Suprapubic skin (tissue), 4 donors: ENCODE data around the gene RHBDF1. TPM values are rescaled to one million over a fixed set of nuclear protein-coding genes. Genes with fewer than 3 reads are reported as not detected.
"Not testable (repeated sequence)": the region's sequence is repeated elsewhere in the genome, so short reads cannot be mapped to it uniquely, and the experiment has no call there.

Source experiments
- DNase-seq, 2 donors: peaks; one replicate each; pipeline ENCODE4 v3.0.0-alpha.2; 2019; ENCODE audit warnings: low spot score in 2 of 2
- H3K27ac ChIP-seq: fragments of 200-600 bp; sonication (generic); one replicate; pipeline ENCODE4 v1.5.1; 2019
- H3K27me3 ChIP-seq: fragments of 200-600 bp; sonication (generic); one replicate; pipeline ENCODE4 v1.5.1; 2019
- H3K36me3 ChIP-seq: fragments of 200-600 bp; sonication (generic); one replicate; pipeline ENCODE4 v1.5.1; 2019
- H3K4me1 ChIP-seq: fragments of 200-600 bp; sonication (generic); one replicate; pipeline ENCODE4 v1.5.1; 2019
- H3K4me3 ChIP-seq: fragments of 200-600 bp; sonication (generic); one replicate; pipeline ENCODE4 v1.5.1; 2019; ENCODE audit warnings: mild to moderate bottlenecking
- H3K9me3 ChIP-seq: fragments of 200-600 bp; sonication (generic); one replicate; pipeline ENCODE4 v1.5.1; 2019
- CTCF ChIP-seq, 2 donors: fragments of 200-600 bp in 1 of 2; fragments of 450-650 bp in 1 of 2; sonication (generic) in 1 of 2; IDR thresholded peaks; one replicate each; pipeline ENCODE4 v1.5.1; 2016 to 2019; ENCODE audit warnings: antibody characterized with exemption in 2 of 2, mild to moderate bottlenecking in 1 of 2, moderate library complexity in 1 of 2
- EP300 ChIP-seq: sonication (generic); formaldehyde crosslinking; IDR thresholded peaks from one replicate; pipeline ENCODE4 v1.6.1; 2017; ENCODE audit warnings: antibody characterized with exemption
- POLR2A ChIP-seq, 2 donors: fragments of 450-650 bp; IDR thresholded peaks; one replicate each; pipeline ENCODE4 v1.6.1; 2017; ENCODE audit warnings: antibody characterized with exemption in 2 of 2, mild to moderate bottlenecking in 2 of 2, moderate library complexity in 2 of 2
- POLR2AphosphoS5 ChIP-seq, 3 donors: sonication (generic); formaldehyde crosslinking; IDR thresholded peaks; one replicate each; pipeline ENCODE4 v1.6.1; 2017; ENCODE audit warnings: antibody characterized with exemption in 3 of 3
- WGBS: methylation state at CpG from one replicate; pipeline ENCODE4 v1.1.5; 2018; 5-methylcytosine and 5-hydroxymethylcytosine counted together
- total RNA-seq, 4 donors: library from RNA; depleted of rRNA; stranded (reverse); fragments of >200 nt; gene quantifications; one replicate each; pipeline ENCODE4 v1.1.0, GENCODE V29; 2016

The RHBDF1 gene
- total RNA-seq, 4 donors from 2014 or later, result 32.1 to 107 (median 41.2) TPM

DNA sequence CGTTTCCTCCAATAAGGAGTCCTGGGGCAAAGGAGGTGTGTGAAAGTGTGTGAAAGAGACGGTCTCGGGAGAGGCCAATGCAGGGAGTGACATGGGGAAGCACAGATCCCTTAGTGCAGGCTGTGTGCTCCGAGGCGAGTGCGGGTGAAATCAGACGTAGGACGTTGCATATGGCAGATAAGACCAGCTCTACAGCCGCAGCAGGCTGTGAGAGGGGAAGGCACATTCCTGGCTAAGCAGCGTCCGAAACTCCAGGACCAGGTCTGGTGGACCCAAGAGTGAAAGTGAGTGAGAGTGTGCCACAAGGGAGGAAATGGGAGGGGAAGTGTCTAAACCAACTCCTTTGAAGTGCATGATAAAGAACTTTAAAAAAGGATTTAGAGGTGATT lies 30.4 kb downstream of the RHBDF1 start:
- 87% methylated on average over 11 of the region's 11 CpGs for WGBS
- H3K9me3 ChIP-seq, result no peaks in the 10 kb centered on the region
- no peak for TF ChIP-seq CTCF (IDR thresholded peaks at IDR 0.05)
- TF ChIP-seq POLR2A (IDR thresholded peaks at IDR 0.05), result no peak
- TF ChIP-seq POLR2AphosphoS5 (IDR thresholded peaks at IDR 0.05), result no peak
- no peak for TF ChIP-seq EP300
- peaks cover 20% of the 10 kb centered on the region for H3K36me3 ChIP-seq
- H3K4me1 ChIP-seq, result no peaks in the 10 kb centered on the region
- no peak for DNase-seq
- no peaks in the 10 kb centered on the region for H3K27me3 ChIP-seq
- no peak overlapping the region for H3K27ac ChIP-seq
- H3K4me3 ChIP-seq, result no peak overlapping the region

GRCh38 chr16:41439-42068 lies 30.9 kb downstream of the RHBDF1 start:
- H3K36me3 ChIP-seq, result peaks cover 17% of the 10 kb centered on the region
- DNase-seq, result no peak
- no peaks in the 10 kb centered on the region for H3K4me1 ChIP-seq
- TF ChIP-seq POLR2AphosphoS5 (IDR thresholded peaks at IDR 0.05), result no peak
- no peak for TF ChIP-seq POLR2A (IDR thresholded peaks at IDR 0.05)
- no peak for TF ChIP-seq CTCF (IDR thresholded peaks at IDR 0.05)
- no peak for TF ChIP-seq EP300
- 88% methylated on average over 22 of the region's 22 CpGs for WGBS
- H3K27me3 ChIP-seq, result no peaks in the 10 kb centered on the region
- no peak overlapping the region for H3K4me3 ChIP-seq
- no peak overlapping the region for H3K27ac ChIP-seq
- no peaks in the 10 kb centered on the region for H3K9me3 ChIP-seq

DNA sequence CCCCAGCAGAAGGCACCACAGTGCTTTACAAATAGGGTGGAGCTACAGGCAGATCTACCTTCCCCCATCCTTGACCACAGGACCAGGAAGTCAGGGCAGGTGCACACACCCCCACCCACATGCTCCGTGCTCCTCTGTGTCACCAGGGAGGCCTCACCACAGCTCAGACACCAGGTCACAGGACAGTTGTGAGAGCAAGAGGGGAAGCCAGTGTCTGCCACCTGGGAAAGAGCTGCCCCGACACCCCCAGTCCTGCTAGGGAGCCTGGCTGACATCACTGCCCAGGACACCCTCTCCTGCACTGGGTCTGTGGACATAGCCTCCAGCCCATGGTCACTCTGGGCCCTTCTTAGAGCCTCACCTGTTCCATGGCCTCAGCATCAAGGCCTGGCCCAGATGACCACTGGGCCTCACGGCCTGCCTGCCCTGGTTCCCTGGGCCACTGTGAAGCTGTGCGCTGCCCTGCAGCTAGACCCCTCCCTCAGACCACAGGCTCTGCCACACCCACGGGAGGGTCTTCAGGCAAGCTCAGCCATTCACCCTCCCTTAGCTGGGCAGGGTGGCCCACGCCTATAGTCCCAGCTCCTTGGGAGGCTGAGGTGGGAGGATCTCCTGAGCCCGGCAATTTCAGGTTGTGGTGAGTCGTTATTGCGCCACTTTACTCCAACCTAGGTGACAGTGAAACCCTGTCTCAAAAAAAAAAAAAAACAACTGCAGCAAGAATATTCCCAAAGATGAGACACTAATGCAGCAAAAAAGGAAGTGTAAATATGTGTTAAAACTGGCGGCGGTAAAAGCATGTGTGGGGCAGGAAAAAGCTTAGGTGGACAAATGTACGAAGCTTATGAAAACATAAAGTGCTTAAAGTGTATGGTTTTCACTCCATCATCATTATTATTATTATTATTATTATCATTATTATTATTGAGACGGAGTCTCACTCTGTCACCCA lies 33.2 kb downstream of the RHBDF1 start:
- 84% methylated on average over 8 of the region's 13 CpGs for WGBS
- H3K9me3 ChIP-seq, result no peaks in the 10 kb centered on the region
- TF ChIP-seq CTCF (IDR thresholded peaks at IDR 0.05), result no peak
- TF ChIP-seq POLR2AphosphoS5 (IDR thresholded peaks at IDR 0.05), result no peak
- no peak for TF ChIP-seq EP300
- no peak for TF ChIP-seq POLR2A (IDR thresholded peaks at IDR 0.05)
- no peak overlapping the region for H3K4me3 ChIP-seq
- H3K27me3 ChIP-seq, result no peaks in the 10 kb centered on the region
- H3K4me1 ChIP-seq, result no peaks in the 10 kb centered on the region
- no peak for DNase-seq
- peaks cover 4% of the 10 kb centered on the region for H3K36me3 ChIP-seq
- no peak overlapping the region for H3K27ac ChIP-seq

DNA sequence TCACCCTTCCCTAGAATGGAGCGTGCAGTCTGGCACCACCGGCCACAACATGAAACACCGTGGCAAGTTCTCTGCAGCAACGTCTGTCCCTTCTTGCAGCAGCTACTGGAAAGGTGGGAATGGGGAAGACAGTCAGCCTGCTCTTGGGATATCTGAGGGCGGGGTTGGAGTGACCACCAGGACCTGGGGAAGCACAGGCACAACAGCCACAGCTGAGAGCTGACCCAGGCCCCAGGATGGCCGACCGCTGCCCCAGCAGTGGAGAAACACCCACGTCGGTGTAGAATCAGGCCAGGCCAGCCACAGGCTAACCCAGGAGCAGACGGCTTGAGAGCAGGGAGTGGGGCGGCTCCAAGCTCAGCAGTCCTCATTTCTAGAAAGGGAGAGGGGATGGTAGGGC lies 34.2 kb downstream of the RHBDF1 start:
- H3K36me3 ChIP-seq, H3K27ac ChIP-seq: not testable (repeated sequence)
- 95% methylated on average over 8 of the region's 11 CpGs for WGBS

GRCh38 chr16:37511-37910 lies 34.9 kb downstream of the RHBDF1 start:
- no peaks in the 10 kb centered on the region for H3K36me3 ChIP-seq
- TF ChIP-seq POLR2AphosphoS5 (IDR thresholded peaks at IDR 0.05), result no peak
- no peak for TF ChIP-seq POLR2A (IDR thresholded peaks at IDR 0.05)
- no peak for TF ChIP-seq EP300
- TF ChIP-seq CTCF (IDR thresholded peaks at IDR 0.05), result no peak
- no peaks in the 10 kb centered on the region for H3K27me3 ChIP-seq
- DNase-seq, result no peak
- H3K27ac ChIP-seq, result no peak overlapping the region
- 91% methylated on average over 5 of the region's 5 CpGs for WGBS
- H3K4me3 ChIP-seq, result no peak overlapping the region
- H3K9me3 ChIP-seq, result no peaks in the 10 kb centered on the region
- H3K4me1 ChIP-seq, result no peaks in the 10 kb centered on the region

More for the DNA sequence above, 34.2 kb downstream of the RHBDF1 start:
- not testable (repeated sequence) for H3K9me3 ChIP-seq, H3K4me3 ChIP-seq, DNase-seq, H3K4me1 ChIP-seq, H3K27me3 ChIP-seq
